Stimulated activated naive CD8-positive, alpha-beta T cell treated with anti-CD3 and anti-CD28 coated beads, Interleukin-15, Interleukin-2, amounts not matched to agents 100 U/mL and 50 U/mL, for 24 hours (primary cell): ENCODE data around the gene NKAIN1.
"Not testable (repeated sequence)": the region's sequence is repeated elsewhere in the genome, so short reads cannot be mapped to it uniquely, and the experiment has no call there.

Experiments
- ATAC-seq: fragments of 150-1000 bp; cut with Tn5 transposase; one replicate; pipeline ENCODE4 v1.10.0; 2021
- DNase-seq: peaks from one replicate; pipeline ENCODE4 v3.0.0; 2021

Gene NKAIN1

GRCh38 chr1:31153423-31153822 lies 86.3 kb downstream of the NKAIN1 start:
- ATAC-seq (no peak), DNase-seq (no peak)

- no peak for ATAC-seq
- no peak for DNase-seq
Observed at GRCh38 chr1:31152181-31152795, 87.4 kb downstream of the NKAIN1 start.

GRCh38 chr1:31151402-31151801 lies 88.3 kb downstream of the NKAIN1 start:
- no peak for ATAC-seq
- no peak for DNase-seq

- DNase-seq (no peak), ATAC-seq (no peak)
Observed at GRCh38 chr1:31148409-31148808, 91.3 kb downstream of the NKAIN1 start.

GRCh38 chr1:31145648-31146047 lies 94.0 kb downstream of the NKAIN1 start:
- ATAC-seq (no peak), DNase-seq (no peak)

GRCh38 chr1:31144442-31144841 lies 95.2 kb downstream of the NKAIN1 start:
- DNase-seq: no peak
- ATAC-seq: no peak

- no peak for DNase-seq
- no peak for ATAC-seq
Observed at GRCh38 chr1:31143455-31143854, 96.2 kb downstream of the NKAIN1 start.

- no peak for ATAC-seq
- DNase-seq: no peak
Observed at GRCh38 chr1:31142406-31142805, 97.3 kb downstream of the NKAIN1 start.

GRCh38 chr1:31140299-31140698 lies 99.4 kb downstream of the NKAIN1 start:
- ATAC-seq (no peak), DNase-seq (no peak)

GRCh38 chr1:31138797-31139521 lies 100.7 kb downstream of the NKAIN1 start:
- ATAC-seq: not testable (repeated sequence)

GRCh38 chr1:31137873-31138272 lies 101.8 kb downstream of the NKAIN1 start:
- not testable (repeated sequence) for ATAC-seq, DNase-seq

More at GRCh38 chr1:31138797-31139521, 100.7 kb downstream of the NKAIN1 start:
- DNase-seq: not testable (repeated sequence)

- DNase-seq: no peak
- no peak for ATAC-seq
Observed at GRCh38 chr1:31135973-31136600, 103.6 kb downstream of the NKAIN1 start.

- no peak for ATAC-seq
Observed at GRCh38 chr1:31133368-31133767, 106.3 kb downstream of the NKAIN1 start.

More at GRCh38 chr1:31133368-31133767, 106.3 kb downstream of the NKAIN1 start:
- DNase-seq: no peak
